PFSK-1 (cell line): ENCODE measurements around the gene CYRIA.

Experiments
- POLR2AphosphoS5 ChIP-seq: IDR thresholded peaks from 2 replicates; pipeline ENCODE4 v1.6.1; 2012; ENCODE audit warnings: low read depth, mild to moderate bottlenecking, control low read depth, low read length, moderate library complexity
- TAF1 ChIP-seq: IDR thresholded peaks from 2 replicates; pipeline ENCODE4 v1.6.1; 2012; ENCODE audit warnings: low read length, control low read depth, borderline replicate concordance; ENCODE audit not compliant: insufficient read depth
- TF ChIP-seq, protein P1 (sequence below), 2 experiments: IDR thresholded peaks; 2 replicates each; pipeline versions ENCODE4 v1.6.1 to v1.8.0; 2011 to 2012; ENCODE audit warnings: low read depth in 2 of 2, low read length in 2 of 2, control low read depth in 1 of 2, inconsistent platforms in 1 of 2, mild to moderate bottlenecking in 1 of 2, moderate library complexity in 1 of 2; ENCODE audit not compliant: insufficient read depth in 1 of 2

DNA sequence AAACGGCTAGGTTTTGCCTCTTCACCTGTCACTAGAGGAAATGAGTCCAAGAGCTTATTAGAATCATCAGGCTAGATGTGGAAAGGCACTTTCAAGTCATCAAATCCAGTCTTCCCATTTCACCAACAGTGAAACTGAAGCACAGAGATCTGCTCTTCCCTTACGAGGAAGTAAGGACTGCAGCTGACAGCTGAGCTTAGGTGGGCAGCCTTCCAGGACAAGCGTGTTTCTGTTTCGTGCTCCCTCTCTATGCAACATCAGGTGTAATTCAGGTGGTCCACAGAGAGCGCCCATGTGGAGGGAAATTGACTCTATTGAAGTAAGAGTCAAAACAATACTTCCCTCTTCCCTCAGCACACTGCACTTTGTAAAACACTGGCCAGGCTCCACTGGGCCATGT is 5.5 kb downstream of the CYRIA start:
- TF ChIP-seq POLR2AphosphoS5 (no peak), TAF1 (no peak)
- TF ChIP-seq, protein P1, sequence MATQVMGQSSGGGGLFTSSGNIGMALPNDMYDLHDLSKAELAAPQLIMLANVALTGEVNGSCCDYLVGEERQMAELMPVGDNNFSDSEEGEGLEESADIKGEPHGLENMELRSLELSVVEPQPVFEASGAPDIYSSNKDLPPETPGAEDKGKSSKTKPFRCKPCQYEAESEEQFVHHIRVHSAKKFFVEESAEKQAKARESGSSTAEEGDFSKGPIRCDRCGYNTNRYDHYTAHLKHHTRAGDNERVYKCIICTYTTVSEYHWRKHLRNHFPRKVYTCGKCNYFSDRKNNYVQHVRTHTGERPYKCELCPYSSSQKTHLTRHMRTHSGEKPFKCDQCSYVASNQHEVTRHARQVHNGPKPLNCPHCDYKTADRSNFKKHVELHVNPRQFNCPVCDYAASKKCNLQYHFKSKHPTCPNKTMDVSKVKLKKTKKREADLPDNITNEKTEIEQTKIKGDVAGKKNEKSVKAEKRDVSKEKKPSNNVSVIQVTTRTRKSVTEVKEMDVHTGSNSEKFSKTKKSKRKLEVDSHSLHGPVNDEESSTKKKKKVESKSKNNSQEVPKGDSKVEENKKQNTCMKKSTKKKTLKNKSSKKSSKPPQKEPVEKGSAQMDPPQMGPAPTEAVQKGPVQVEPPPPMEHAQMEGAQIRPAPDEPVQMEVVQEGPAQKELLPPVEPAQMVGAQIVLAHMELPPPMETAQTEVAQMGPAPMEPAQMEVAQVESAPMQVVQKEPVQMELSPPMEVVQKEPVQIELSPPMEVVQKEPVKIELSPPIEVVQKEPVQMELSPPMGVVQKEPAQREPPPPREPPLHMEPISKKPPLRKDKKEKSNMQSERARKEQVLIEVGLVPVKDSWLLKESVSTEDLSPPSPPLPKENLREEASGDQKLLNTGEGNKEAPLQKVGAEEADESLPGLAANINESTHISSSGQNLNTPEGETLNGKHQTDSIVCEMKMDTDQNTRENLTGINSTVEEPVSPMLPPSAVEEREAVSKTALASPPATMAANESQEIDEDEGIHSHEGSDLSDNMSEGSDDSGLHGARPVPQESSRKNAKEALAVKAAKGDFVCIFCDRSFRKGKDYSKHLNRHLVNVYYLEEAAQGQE (IDR thresholded peaks at IDR 0.05; ENCODE audit: insufficient read depth in 1 of 2, low read depth in 2 of 2, low read length in 2 of 2): no peak
